Sigmoid colon (tissue), 4 donors: ENCODE data around the gene KRTAP1-1.

Experiments used
- CTCF ChIP-seq, 4 experiments: fragments of 450-650 bp in 3 of 4; fragments of 200-600 bp in 1 of 4; IDR thresholded peaks; one replicate each; pipeline ENCODE4 v1.5.1; 2016 to 2019; ENCODE audit warnings: antibody characterized with exemption in 4 of 4, mild to moderate bottlenecking in 3 of 4, moderate library complexity in 2 of 4
- EP300 ChIP-seq, 4 donors: sonication (generic); formaldehyde crosslinking; IDR thresholded peaks; one replicate each; pipeline ENCODE4 v1.6.1; 2017; ENCODE audit warnings: antibody characterized with exemption in 4 of 4
- POLR2A ChIP-seq, 2 donors: fragments of 450-650 bp; IDR thresholded peaks; one replicate each; pipeline ENCODE4 v1.6.1; 2016; ENCODE audit warnings: antibody characterized with exemption in 2 of 2, mild to moderate bottlenecking in 2 of 2, moderate library complexity in 2 of 2
- POLR2AphosphoS5 ChIP-seq, 4 donors: sonication (generic); formaldehyde crosslinking; IDR thresholded peaks; one replicate each; pipeline ENCODE4 v1.6.1; 2017; ENCODE audit warnings: antibody characterized with exemption in 4 of 4

GRCh38 chr17:40993084-40993483 lies 48.2 kb downstream of the KRTAP1-1 start:
- TF ChIP-seq CTCF (IDR thresholded peaks at IDR 0.05) (no peak), EP300 (IDR thresholded peaks at IDR 0.05) (no peak), POLR2A (IDR thresholded peaks at IDR 0.05) (no peak), POLR2AphosphoS5 (IDR thresholded peaks at IDR 0.05) (no peak)
